AG09319 (cell line): ENCODE measurements around the gene GSE1.

Experiments
- DNase-seq: peaks from one replicate; pipeline ENCODE4 v3.0.0-alpha.2; 2010; ENCODE audit warnings: low read depth; ENCODE audit errors: extremely low read depth
- TF ChIP-seq, protein P1 (sequence below): IDR thresholded peaks from 2 replicates; pipeline ENCODE4 v1.5.1; 2011; ENCODE audit warnings: low read depth, mild to moderate bottlenecking, inconsistent platforms, low read length, moderate library complexity

GSE1 gene

DNA sequence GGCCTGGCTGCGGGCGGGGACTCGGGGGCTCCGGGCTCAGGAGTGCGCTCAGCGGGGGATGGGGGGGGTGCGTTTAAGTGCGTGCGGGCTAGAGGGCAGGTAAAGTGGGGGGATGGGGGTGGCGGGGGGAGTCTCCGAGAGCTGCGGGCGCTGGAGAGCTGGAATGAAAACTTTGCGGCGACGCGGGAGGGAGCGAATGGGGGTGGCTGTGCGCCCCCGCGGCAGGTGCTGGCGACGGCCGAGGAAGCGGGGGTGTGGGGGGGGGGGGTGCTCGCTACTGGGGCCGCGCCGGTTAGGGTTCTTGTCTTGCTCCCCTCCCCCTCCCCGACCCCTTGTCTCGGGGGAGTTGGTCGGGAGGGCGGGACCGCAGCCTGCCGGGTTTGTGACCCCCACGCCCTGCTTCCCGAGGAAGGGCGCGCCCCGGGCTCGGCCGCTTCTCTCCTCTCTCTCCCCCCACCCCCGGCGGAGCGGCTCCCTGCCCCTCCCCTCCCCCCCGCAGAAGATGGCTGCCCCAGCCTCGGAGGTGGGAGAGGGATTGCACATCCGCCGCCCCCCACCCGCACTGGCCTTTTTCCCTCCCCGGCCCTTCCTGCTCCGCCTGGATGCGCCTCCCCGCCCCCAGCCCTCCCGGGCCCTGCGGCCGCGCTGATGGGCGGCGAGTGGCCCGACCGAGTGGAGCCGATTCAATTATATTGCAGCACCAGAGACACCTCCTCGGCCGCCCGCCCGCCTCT lies 649 bp downstream of the GSE1 start:
- TF ChIP-seq, protein P1, sequence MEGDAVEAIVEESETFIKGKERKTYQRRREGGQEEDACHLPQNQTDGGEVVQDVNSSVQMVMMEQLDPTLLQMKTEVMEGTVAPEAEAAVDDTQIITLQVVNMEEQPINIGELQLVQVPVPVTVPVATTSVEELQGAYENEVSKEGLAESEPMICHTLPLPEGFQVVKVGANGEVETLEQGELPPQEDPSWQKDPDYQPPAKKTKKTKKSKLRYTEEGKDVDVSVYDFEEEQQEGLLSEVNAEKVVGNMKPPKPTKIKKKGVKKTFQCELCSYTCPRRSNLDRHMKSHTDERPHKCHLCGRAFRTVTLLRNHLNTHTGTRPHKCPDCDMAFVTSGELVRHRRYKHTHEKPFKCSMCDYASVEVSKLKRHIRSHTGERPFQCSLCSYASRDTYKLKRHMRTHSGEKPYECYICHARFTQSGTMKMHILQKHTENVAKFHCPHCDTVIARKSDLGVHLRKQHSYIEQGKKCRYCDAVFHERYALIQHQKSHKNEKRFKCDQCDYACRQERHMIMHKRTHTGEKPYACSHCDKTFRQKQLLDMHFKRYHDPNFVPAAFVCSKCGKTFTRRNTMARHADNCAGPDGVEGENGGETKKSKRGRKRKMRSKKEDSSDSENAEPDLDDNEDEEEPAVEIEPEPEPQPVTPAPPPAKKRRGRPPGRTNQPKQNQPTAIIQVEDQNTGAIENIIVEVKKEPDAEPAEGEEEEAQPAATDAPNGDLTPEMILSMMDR: no peak
- DNase-seq: no peak

DNA sequence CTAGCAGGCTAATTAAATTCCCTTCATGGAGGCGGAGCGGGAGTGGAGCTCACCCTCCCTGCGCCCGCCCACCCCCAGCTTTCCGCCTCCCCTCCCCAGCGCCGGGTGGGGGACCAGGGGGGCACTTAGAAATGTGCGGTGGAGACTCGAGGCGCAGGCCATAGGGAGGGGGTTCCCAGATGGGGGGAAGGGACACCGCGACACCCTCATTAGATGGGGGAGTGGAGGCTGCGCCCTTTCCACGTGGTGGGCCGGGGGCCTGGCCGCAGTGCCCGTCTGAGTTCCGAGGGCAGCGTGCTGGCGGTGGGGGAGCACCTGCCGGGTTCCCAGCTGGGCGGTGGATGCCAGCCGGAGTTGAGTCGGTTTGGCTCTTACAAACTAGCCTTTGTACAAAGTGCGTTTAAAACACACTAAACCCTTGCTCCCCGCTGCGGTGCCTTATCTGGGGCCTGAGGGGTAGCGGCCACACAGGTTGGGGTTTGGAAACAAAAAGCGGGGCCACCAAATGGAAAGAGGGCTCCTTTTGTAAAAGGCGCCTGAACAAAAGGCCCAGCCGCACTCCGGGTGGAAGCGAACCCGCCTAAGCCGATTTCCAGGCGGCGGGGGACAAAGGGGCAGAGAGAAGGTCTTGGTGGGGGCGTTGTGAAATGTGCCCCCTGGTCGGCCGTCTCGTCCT lies 1.4 kb downstream of the GSE1 start:
- no peak for DNase-seq
- TF ChIP-seq, protein P1: no peak

DNA sequence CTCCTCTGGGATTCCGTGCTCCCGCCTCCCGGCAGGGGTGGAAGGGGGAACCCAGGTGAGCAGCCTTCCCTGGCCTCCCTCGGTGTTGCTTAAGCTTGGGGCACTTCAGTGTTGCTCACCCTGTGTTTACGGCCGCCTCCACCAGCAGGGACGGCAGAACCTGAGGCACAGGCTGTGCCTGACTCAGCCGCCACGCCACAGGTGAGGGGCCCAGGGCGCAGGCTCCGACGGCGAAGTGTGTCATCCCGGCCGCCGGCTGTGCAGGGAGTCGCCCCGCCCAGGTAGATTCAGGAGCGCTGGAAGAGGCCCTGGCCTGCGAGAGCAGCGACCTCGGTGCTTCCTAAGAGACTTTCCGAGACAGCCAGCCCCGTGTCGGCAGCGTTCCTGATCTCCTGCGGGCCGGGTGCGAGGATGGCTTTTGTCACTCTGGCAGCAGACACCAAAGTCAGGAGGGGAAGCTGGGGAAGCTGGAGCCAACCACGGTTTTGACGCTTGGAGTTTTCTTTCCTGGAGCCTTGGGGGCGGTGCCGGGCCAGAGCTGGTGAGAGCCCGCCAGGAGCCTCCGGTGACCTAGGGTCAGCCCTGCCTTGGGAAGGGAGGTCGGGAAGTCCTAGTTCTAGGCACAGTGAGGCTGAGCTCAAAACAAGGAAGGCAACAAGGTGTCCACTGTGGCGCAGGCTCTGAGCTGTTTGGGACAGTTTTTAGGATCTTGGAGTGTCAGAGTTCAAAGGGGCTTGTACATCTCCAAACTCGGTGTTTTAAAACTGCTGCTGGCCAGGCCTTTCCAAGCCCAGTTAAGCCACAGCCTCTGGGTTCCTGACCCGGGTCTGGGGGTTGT lies 2.1 kb downstream of the GSE1 start:
- TF ChIP-seq, protein P1: no peak
- no peak for DNase-seq

GRCh38 chr16:85615852-85616606 lies 2.9 kb downstream of the GSE1 start:
- no peak for DNase-seq

DNA sequence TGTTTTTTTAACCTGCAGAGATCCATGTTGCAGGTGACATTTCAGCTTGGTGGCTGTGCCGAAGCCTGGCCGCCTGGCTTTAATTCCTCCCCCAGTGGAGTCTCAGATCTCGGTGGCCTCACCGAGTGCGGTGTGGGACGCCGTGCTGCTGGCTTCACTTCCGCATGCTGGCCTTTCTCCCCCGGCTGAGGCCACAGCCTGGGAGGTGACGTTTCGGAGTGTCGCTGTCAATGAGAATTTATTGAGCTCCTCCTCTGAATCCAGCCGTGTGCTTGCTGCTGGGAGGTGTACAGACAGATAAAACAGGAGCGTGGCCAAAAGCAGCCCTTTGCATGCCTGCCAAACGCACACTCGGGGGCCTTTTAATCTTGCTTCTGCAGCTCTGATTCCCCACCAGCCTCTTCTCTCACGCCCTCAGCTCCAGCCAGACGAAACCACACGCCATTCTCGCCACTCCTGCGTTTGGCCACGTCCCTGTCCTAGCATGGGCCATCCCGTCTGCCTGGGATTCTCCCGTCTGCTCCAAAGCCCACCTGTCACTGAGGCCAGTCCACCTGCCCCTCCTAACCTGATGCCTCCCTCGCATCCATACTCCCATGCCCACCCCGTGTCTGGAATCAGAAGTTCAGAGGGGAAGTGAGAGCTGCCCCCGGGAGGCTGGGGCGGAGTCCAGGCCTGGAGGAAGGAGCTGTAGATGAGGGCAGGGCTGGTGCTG lies 3.6 kb downstream of the GSE1 start:
- DNase-seq: no peak
- TF ChIP-seq, protein P1: no peak

More at GRCh38 chr16:85615852-85616606, 2.9 kb downstream of the GSE1 start:
- TF ChIP-seq, protein P1: peak; percentile 93

DNA sequence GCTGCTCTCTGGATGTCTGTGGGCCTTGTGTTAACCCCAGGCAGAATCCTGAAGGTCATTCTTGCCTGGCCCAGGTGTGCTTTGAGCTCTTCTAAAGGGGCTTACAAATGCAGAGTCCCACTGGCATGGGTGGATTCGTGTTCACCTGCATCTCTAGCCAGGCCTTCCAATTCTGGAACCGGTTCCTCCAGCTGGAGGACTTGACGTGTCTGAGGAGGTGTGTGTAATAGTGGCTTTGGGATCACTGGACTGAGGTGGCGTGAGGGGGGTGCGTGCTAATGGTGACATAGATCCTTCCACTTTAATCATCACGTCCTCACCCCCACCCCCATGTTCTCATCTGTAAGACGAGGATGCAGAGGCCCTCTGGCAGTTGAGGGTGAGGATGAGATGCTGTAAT lies 4.8 kb downstream of the GSE1 start:
- DNase-seq: no peak
- TF ChIP-seq, protein P1: no peak
